ENCODE results near the gene IL17B.

IL17B gene

DNA sequence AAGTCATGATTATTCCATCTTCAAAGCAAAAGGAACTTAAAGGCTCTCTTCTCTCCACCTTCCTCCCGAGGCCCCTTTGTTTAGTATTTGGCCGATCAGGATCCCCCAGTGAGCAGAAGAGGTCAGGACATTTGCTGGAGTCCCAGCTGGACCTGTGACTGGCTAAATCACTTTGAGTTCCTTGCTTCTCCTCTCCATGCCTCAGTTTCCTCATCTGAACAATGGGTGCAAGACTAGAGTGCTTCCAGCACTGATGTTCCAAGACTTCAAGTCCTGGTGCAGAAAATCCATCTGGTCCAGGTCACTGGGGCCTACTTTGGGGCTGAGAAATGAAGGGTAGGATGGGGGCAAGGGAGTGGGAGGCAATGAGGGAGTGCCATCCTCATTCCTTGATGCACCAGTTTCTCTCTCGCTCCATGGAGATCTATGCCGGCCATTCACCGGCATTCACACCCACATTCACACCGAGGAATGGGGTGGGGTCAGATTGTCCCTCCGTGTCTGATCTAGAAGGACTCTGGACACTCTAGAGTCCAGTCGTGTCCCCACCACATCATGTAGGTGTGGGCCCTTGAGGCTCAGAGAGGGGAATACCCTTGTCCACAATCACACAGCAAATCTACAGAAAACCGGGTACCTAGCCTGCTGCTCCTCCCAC is 38.7 kb upstream of the IL17B start:
- TF ChIP-seq, protein P1, sequence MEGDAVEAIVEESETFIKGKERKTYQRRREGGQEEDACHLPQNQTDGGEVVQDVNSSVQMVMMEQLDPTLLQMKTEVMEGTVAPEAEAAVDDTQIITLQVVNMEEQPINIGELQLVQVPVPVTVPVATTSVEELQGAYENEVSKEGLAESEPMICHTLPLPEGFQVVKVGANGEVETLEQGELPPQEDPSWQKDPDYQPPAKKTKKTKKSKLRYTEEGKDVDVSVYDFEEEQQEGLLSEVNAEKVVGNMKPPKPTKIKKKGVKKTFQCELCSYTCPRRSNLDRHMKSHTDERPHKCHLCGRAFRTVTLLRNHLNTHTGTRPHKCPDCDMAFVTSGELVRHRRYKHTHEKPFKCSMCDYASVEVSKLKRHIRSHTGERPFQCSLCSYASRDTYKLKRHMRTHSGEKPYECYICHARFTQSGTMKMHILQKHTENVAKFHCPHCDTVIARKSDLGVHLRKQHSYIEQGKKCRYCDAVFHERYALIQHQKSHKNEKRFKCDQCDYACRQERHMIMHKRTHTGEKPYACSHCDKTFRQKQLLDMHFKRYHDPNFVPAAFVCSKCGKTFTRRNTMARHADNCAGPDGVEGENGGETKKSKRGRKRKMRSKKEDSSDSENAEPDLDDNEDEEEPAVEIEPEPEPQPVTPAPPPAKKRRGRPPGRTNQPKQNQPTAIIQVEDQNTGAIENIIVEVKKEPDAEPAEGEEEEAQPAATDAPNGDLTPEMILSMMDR (IDR thresholded peaks at IDR 0.05; ENCODE audit: insufficient read depth, low read length, missing control alignments), result no peak
- 0 out of 2 replicates have a peak overlapping the region, but pooled peaks have one; percentile 15 for H3K4me3 ChIP-seq (ENCODE audit: low read depth, low read length)
- no peak for DNase-seq (ENCODE audit: low read depth, low spot score)
- CTCF ChIA-PET, result interaction anchor here (0.7 to 35.1 kb wide), 7 partner anchors 10 to 416 kb away, joined by 3 to 737 read pairs (median 3); partner anchors contain the start of gene IL17B
- POLR2A ChIA-PET, result interaction anchor here (2.0 to 14.5 kb wide), 2 partner anchors 10 to 16 kb away, joined by 9 to 255 read pairs; no protein-coding TSS in a partner anchor

DNA sequence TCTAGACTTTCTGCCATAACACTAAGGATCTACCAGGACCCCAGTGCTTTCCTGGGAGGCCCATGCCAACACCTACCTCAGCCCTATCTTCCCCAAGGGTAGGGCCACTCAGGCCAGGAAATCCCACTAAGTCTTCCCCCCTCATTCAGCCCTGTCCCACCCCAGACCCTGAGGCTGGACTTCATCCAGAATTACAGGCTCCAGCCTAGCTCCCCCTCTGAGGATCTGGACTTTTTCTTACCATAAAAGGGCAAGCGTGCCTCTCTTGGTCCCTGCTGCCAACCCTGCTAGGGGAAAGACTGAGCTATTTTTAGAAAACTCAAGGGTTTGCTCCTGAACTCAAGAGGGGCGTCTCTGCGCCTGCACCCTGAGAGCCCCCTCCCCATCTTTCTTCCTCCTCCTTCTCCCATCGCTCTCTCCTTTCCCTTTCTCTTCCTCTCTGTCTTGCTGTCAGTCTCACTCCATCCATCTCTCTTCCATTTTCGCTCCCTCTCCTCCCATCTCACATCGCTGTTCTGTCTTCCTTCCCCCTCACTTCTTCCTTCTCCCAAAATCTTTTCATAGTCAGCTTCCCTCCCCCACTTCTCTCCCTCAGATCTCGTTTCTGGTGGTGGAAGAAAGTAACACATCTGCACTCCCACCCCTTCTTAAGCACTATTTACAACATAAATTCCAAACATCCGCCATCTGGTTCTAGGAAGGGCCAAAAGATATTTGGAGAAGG is 38.1 kb upstream of the IL17B start:
- H3K4me3 ChIP-seq (ENCODE audit: low read depth, low read length), result 0 out of 2 replicates have a peak overlapping the region, but pooled peaks have one; percentile 15
- TF ChIP-seq, protein P1 (IDR thresholded peaks at IDR 0.05; ENCODE audit: insufficient read depth, low read length, missing control alignments), result no peak
- ChIA-PET CTCF (interaction anchor here (0.9 to 35.1 kb wide), 7 partner anchors 10 to 99 kb away, joined by 3 to 737 read pairs (median 3); partner anchors contain the start of gene IL17B), POLR2A (interaction anchor here (1.1 to 14.5 kb wide), 3 partner anchors 8 to 16 kb away, joined by 5 to 255 read pairs (median 9); no protein-coding TSS in a partner anchor)
- no peak for DNase-seq (ENCODE audit: low read depth, low spot score)

DNA sequence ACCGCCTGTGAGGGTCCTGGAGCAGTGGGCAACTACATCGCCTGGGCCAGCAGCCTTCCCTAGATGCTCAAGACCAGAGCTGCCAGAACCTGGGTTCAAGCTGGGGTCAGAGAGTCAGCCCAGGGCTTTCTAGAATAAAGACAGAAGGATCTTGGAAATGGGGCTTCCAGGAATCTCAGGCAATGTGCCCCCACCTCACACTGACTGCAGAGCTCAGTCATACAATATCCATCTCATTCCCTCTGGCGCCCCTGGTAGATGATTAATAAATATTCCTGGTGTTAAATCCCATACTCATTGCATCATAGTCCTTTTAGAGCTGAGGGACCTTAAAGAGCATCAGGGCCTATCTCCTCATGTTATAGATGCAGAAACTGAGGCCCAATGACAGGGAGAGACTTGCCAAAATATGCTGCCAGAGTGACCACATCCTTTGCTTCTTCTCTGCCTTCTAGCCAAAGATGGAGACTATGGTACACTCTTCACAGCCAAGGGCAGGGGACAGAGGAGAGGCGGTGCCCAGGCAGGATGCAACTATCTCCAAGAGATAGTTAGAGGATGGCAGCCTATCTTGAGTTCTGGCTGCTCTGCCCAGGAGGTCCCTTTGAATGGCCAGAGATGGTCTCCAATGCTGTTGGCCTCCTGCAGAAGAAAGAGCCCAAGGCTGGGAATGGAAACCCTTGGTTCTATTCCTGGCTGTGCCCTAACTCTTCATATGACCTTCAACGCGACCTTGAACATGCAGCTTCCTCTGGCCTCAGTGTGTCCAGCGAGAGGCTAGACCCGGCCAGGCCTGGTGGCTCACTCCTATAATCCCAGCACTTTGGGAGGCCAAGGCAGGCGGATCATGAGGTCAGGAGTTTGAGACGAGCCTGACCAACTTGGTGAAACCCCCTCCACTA is 36.2 kb upstream of the IL17B start:
- TF ChIP-seq, protein P1 (IDR thresholded peaks at IDR 0.05; ENCODE audit: insufficient read depth, low read length, missing control alignments), result no peak
- peak overlapping the region; percentile 9 for H3K4me3 ChIP-seq (ENCODE audit: low read depth, low read length)
- ChIA-PET CTCF (interaction anchor here (0.9 to 35.1 kb wide), 9 partner anchors 7 to 98 kb away, joined by 3 to 737 read pairs (median 6); partner anchors contain the start of gene IL17B), POLR2A (interaction anchor here (0.9 to 14.5 kb wide), 4 partner anchors 7 to 27 kb away, joined by 4 to 255 read pairs (median 9); no protein-coding TSS in a partner anchor)
- DNase-seq (ENCODE audit: low read depth, low spot score), result no peak

DNA sequence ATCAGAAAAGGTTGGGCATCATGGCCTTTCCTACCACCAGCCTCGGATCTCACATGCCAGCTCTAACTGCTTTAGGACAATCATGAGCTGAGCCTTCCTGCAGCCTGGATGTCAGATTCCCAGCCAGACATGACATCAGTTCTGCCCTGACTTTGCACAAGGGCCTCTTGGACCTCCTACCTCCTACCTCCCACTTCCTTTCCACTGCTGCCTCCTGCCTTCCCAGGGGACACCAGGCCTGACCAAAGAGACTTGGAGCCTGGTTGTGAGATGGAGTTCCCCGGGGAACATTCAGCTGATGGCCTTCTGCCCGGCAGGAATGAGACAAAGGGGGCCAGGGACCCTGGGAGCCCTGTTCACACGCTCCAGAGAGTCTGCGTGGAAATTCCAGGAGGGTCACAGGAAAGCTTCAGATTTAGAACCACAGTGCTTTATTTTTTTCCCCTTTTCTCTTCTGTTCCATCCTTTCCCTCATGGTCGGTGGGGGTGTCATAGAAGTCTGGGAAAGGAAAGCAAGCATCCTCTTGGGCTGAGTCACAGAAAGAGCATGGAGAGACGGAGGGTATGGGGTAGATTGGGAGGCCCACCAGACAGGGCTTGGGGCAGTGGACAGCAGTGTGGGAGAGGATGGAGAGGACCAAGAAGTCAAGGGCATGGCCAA is 35.4 kb upstream of the IL17B start:
- DNase-seq (ENCODE audit: low read depth, low spot score), result no peak
- ChIA-PET POLR2A (interaction anchor here (0.9 to 14.5 kb wide), 5 partner anchors 6 to 27 kb away, joined by 4 to 255 read pairs (median 7); no protein-coding TSS in a partner anchor), CTCF (interaction anchor here (0.9 to 35.1 kb wide), 6 partner anchors 8 to 48 kb away, joined by 3 to 737 read pairs (median 6); partner anchors contain the start of gene IL17B)
- H3K4me3 ChIP-seq (ENCODE audit: low read depth, low read length), result peak overlapping the region; percentile 100
- TF ChIP-seq, protein P1 (IDR thresholded peaks at IDR 0.05; ENCODE audit: insufficient read depth, low read length, missing control alignments), result no peak

DNA sequence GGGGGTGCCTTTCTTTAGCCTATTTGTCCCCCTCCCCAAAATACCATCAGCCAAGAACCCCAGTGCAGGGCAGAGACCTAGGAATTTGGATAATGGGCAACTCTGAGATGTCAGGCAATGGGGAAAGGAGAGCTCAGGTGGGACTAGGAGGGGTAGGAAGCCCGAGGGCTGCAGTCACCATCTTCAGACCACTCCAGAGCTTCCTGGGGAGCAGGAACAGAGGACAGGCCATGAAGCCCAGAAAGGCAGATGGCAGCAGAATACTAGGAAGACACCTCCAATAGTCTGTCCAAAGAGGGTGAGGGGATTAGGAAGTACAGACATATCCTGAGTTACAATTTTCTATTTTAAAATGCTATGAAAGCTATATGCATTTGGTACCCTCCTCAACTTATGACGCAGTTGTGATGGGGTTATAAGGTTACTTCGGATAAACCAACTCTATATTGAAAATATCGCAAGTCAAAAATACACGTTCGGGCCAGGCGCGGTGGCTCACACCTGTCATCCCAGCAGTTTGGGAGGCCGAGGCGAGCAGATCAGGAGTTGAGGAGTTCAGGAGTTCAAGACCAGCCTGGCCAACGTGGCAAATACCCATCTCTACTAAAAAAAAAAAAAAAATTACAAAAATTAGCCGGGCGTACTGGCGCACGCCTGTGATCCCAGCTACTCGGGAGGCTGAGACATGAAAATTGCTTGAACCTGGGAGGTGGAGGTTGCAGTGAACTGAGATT is 34.6 kb upstream of the IL17B start:
- H3K4me3 ChIP-seq (ENCODE audit: low read depth, low read length), result peak overlapping the region; percentile 100
- CTCF ChIA-PET, result interaction anchor here (0.6 to 35.1 kb wide), 10 partner anchors 8 to 47 kb away, joined by 3 to 737 read pairs (median 4); partner anchors contain the start of gene IL17B
- POLR2A ChIA-PET, result interaction anchor here (0.8 to 14.5 kb wide), 9 partner anchors 5 to 40 kb away, joined by 3 to 255 read pairs (median 4); no protein-coding TSS in a partner anchor
- TF ChIP-seq, protein P1 (IDR thresholded peaks at IDR 0.05; ENCODE audit: insufficient read depth, low read length, missing control alignments), result no peak
- no peak for DNase-seq (ENCODE audit: low read depth, low spot score)
